Thyroid gland (tissue), 4 donors: ENCODE data around the gene HSPB7.

Experiments used
- CTCF ChIP-seq, 6 experiments: fragments of 200-600 bp in 3 of 6; fragments of 450-650 bp in 3 of 6; sonication (generic) in 3 of 6; IDR thresholded peaks; one replicate each; pipeline ENCODE4 v1.5.1; 2016 to 2019; ENCODE audit warnings: antibody characterized with exemption in 6 of 6, mild to moderate bottlenecking in 2 of 6, inconsistent platforms in 1 of 6, moderate library complexity in 1 of 6
- POLR2A ChIP-seq, 2 donors: fragments of 450-650 bp; IDR thresholded peaks; one replicate each; pipeline ENCODE4 v1.6.1; 2017; ENCODE audit warnings: antibody characterized with exemption in 2 of 2, mild to moderate bottlenecking in 2 of 2, moderate library complexity in 1 of 2

- TF ChIP-seq CTCF (IDR thresholded peaks at IDR 0.05) (no peak), POLR2A (IDR thresholded peaks at IDR 0.05) (no peak)
Observed at GRCh38 chr1:15988856-15989736, 28.7 kb downstream of the HSPB7 start.
